C4-2B (cell line): ENCODE data around the gene EEF1A1.
"Not testable (repeated sequence)": the region's sequence is repeated elsewhere in the genome, so short reads cannot be mapped to it uniquely, and the experiment has no call there.

Experiments
- H3K27ac ChIP-seq: fragments of 450-650 bp; 2 replicates; pipeline ENCODE4 v1.5.1; 2017
- CTCF ChIP-seq: fragments of 450-650 bp; conservative IDR thresholded peaks from 2 replicates; pipeline ENCODE4 v1.5.1; 2017; ENCODE audit warnings: mild to moderate bottlenecking
- ZFX ChIP-seq: fragments of 450-650 bp; IDR thresholded peaks from 2 replicates; pipeline ENCODE4 v1.6.1; 2017

Gene EEF1A1

GRCh38 chr6:73506246-73506645 is 14.6 kb downstream of the EEF1A1 start:
- H3K27ac ChIP-seq, result no peak overlapping the region
- TF ChIP-seq CTCF, result no peak
- TF ChIP-seq ZFX, result no peak

- H3K27ac ChIP-seq, result not testable (repeated sequence)
These were observed 15.1 kb downstream of the EEF1A1 start for GRCh38 chr6:73505705-73506104.

- no peak for TF ChIP-seq CTCF
- no peak for TF ChIP-seq ZFX
These were observed 15.7 kb downstream of the EEF1A1 start for GRCh38 chr6:73505142-73505541.

GRCh38 chr6:73504160-73504559 is 16.7 kb downstream of the EEF1A1 start:
- no peak overlapping the region for H3K27ac ChIP-seq
- TF ChIP-seq ZFX (no peak), CTCF (no peak)

More at GRCh38 chr6:73505142-73505541, 15.7 kb downstream of the EEF1A1 start:
- no peak overlapping the region for H3K27ac ChIP-seq

- no peak for TF ChIP-seq CTCF
- TF ChIP-seq ZFX, result no peak
- H3K27ac ChIP-seq, result no peak overlapping the region
These were observed 17.6 kb downstream of the EEF1A1 start for GRCh38 chr6:73503027-73503772.

- no peak overlapping the region for H3K27ac ChIP-seq
- TF ChIP-seq ZFX (no peak), CTCF (no peak)
These were observed 22.9 kb downstream of the EEF1A1 start for GRCh38 chr6:73497915-73498314.

- no peak overlapping the region for H3K27ac ChIP-seq
- TF ChIP-seq CTCF (no peak), ZFX (no peak)
These were observed 29.5 kb downstream of the EEF1A1 start for GRCh38 chr6:73491377-73491776.

GRCh38 chr6:73487473-73487872 is 33.4 kb downstream of the EEF1A1 start:
- H3K27ac ChIP-seq, result no peak overlapping the region
- TF ChIP-seq CTCF, result no peak
- TF ChIP-seq ZFX, result no peak
